Anterior cingulate cortex (tissue), 58 donors: ENCODE measurements around the gene LGALS7.

ENCODE experiments used
- DNase-seq, 58 donors: peaks; one replicate each; lab custom pipeline; 2025; lab: John Stamatoyannopoulos, UW

The LGALS7 gene

GRCh38 chr19:38728752-38729541 lies 44.4 kb downstream of the LGALS7 start:
- no peak for DNase-seq

GRCh38 chr19:38727868-38728660 lies 45.3 kb downstream of the LGALS7 start:
- no peak for DNase-seq

- DNase-seq: no peak
Measured at GRCh38 chr19:38727306-38727867, 45.9 kb downstream of the LGALS7 start.

- DNase-seq: no peak
Measured at GRCh38 chr19:38726761-38727301, 46.5 kb downstream of the LGALS7 start.

- DNase-seq: no peak
Measured at GRCh38 chr19:38726284-38726673, 47.0 kb downstream of the LGALS7 start.

GRCh38 chr19:38725469-38726283 lies 47.6 kb downstream of the LGALS7 start:
- DNase-seq: no peak

GRCh38 chr19:38723990-38724854 lies 49.1 kb downstream of the LGALS7 start:
- DNase-seq: no peak

- no peak for DNase-seq
Measured at GRCh38 chr19:38723606-38723965, 49.7 kb downstream of the LGALS7 start.

GRCh38 chr19:38722947-38723605 lies 50.2 kb downstream of the LGALS7 start:
- no peak for DNase-seq

GRCh38 chr19:38721979-38722773 lies 51.1 kb downstream of the LGALS7 start:
- peak in 53 of 58 donors; percentile 16 to 93 (median 74) for DNase-seq

GRCh38 chr19:38721496-38721895 lies 51.8 kb downstream of the LGALS7 start:
- DNase-seq: peak in 1 of 58 donors; percentile 68
